22Rv1 (cell line): ENCODE measurements around the gene MSRB3.

Experiments
- CTCF ChIP-seq: fragments of 450-650 bp; IDR thresholded peaks from 2 replicates; pipeline ENCODE4 v1.5.1; 2017; ENCODE audit warnings: mild to moderate bottlenecking
- ZFX ChIP-seq: fragments of 450-650 bp; IDR thresholded peaks from 2 replicates; pipeline ENCODE4 v1.6.1; 2017; ENCODE audit warnings: antibody characterized with exemption, borderline replicate concordance

GRCh38 chr12:65490250-65490649, 211.8 kb downstream of the MSRB3 start:
- TF ChIP-seq CTCF, result no peak
- no peak for TF ChIP-seq ZFX
